Measurements from ENCODE around the gene MEIKIN.

DNA sequence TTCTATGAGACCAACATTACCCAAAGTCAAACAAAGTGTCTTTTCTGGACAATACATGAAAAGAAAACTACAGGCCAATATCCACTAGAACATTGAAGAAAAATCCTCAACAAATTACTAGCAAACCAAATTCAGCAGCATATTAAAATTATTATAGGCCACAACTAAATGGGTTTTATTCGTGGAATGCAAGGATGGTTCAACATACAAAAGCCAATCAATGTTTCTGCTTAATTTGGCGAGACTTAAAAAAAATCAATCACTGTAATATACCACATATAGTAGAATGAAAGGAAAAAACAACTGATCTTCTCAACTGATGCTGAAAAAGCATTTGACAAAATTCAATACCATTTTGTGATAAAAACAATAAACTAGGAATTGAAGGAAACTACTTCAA lies 96.8 kb downstream of the MEIKIN start:
- TF ChIP-seq, protein P1, sequence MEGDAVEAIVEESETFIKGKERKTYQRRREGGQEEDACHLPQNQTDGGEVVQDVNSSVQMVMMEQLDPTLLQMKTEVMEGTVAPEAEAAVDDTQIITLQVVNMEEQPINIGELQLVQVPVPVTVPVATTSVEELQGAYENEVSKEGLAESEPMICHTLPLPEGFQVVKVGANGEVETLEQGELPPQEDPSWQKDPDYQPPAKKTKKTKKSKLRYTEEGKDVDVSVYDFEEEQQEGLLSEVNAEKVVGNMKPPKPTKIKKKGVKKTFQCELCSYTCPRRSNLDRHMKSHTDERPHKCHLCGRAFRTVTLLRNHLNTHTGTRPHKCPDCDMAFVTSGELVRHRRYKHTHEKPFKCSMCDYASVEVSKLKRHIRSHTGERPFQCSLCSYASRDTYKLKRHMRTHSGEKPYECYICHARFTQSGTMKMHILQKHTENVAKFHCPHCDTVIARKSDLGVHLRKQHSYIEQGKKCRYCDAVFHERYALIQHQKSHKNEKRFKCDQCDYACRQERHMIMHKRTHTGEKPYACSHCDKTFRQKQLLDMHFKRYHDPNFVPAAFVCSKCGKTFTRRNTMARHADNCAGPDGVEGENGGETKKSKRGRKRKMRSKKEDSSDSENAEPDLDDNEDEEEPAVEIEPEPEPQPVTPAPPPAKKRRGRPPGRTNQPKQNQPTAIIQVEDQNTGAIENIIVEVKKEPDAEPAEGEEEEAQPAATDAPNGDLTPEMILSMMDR (conservative IDR thresholded peaks at IDR 0.05; ENCODE audit: low read length): no peak
- TF ChIP-seq EZH2phosphoT487 (IDR thresholded peaks at IDR 0.05; ENCODE audit: borderline replicate concordance, low read depth, low read length): no peak

All from OCI-LY7 (cell line).